HT-29 (cell line): ENCODE data around the gene RSRC1. TPM values are rescaled to one million over a fixed set of nuclear protein-coding genes. Genes with fewer than 3 reads are reported as not detected.
"Not testable (repeated sequence)": the region's sequence is repeated elsewhere in the genome, so short reads cannot be mapped to it uniquely, and the experiment has no call there.

Experiments used
- DNase-seq: peaks from one replicate; pipeline ENCODE4 v3.0.0-alpha.2; 2015; ENCODE audit warnings: low spot score
- total RNA-seq: library from RNA; depleted of rRNA; stranded (reverse); fragments of >200 nt; shearing (Covaris generic); gene quantifications from 2 replicates; pipeline ENCODE4 v1.2.3, GENCODE V29; 2014

The RSRC1 gene
- total RNA-seq, 1 experiment from 2014 or later, result 17.4 TPM

GRCh38 chr3:158458464-158458863 lies 348.6 kb downstream of the RSRC1 start:
- no peak for DNase-seq

GRCh38 chr3:158460926-158461325 lies 351.0 kb downstream of the RSRC1 start:
- DNase-seq, result no peak

GRCh38 chr3:158463556-158463955 lies 353.7 kb downstream of the RSRC1 start:
- no peak for DNase-seq

GRCh38 chr3:158465074-158465473 lies 355.2 kb downstream of the RSRC1 start:
- no peak for DNase-seq

- DNase-seq, result no peak
Observed at GRCh38 chr3:158470944-158471638, 361.2 kb downstream of the RSRC1 start.

GRCh38 chr3:158471639-158472294 lies 361.9 kb downstream of the RSRC1 start:
- DNase-seq, result no peak

GRCh38 chr3:158479051-158479450 lies 369.2 kb downstream of the RSRC1 start:
- no peak for DNase-seq

GRCh38 chr3:158483701-158484235 lies 373.9 kb downstream of the RSRC1 start:
- DNase-seq, result no peak

- no peak for DNase-seq
Observed at GRCh38 chr3:158486200-158486599, 376.3 kb downstream of the RSRC1 start.

GRCh38 chr3:158488670-158489069 lies 378.8 kb downstream of the RSRC1 start:
- no peak for DNase-seq

GRCh38 chr3:158489181-158489580 lies 379.3 kb downstream of the RSRC1 start:
- DNase-seq, result no peak

GRCh38 chr3:158491968-158492367 lies 382.1 kb downstream of the RSRC1 start:
- DNase-seq, result no peak

GRCh38 chr3:158492685-158493084 lies 382.8 kb downstream of the RSRC1 start:
- DNase-seq, result no peak

- no peak for DNase-seq
Observed at GRCh38 chr3:158493931-158494330, 384.0 kb downstream of the RSRC1 start.

- DNase-seq, result no peak
Observed at GRCh38 chr3:158494673-158495072, 384.8 kb downstream of the RSRC1 start.

- DNase-seq, result not testable (repeated sequence)
Observed at GRCh38 chr3:158495398-158495902, 385.6 kb downstream of the RSRC1 start.

- no peak for DNase-seq
Observed at GRCh38 chr3:158505117-158505516, 395.2 kb downstream of the RSRC1 start.

- DNase-seq, result no peak
Observed at GRCh38 chr3:158506456-158506855, 396.6 kb downstream of the RSRC1 start.

- no peak for DNase-seq
Observed at GRCh38 chr3:158508481-158508880, 398.6 kb downstream of the RSRC1 start.

- no peak for DNase-seq
Observed at GRCh38 chr3:158509891-158510290, 400.0 kb downstream of the RSRC1 start.

GRCh38 chr3:158516729-158517128 lies 406.8 kb downstream of the RSRC1 start:
- not testable (repeated sequence) for DNase-seq

GRCh38 chr3:158519776-158520175 lies 409.9 kb downstream of the RSRC1 start:
- no peak for DNase-seq

GRCh38 chr3:158520433-158520832 lies 410.5 kb downstream of the RSRC1 start:
- DNase-seq, result no peak
